BLaER1 (cell line): ENCODE data around the gene JADE2.

Experiments used
- H3K27ac ChIP-seq: shearing (Covaris generic); formaldehyde crosslinking; 2 replicates; pipeline ENCODE4 v1.8.1; 2022
- H3K27me3 ChIP-seq: shearing (Covaris generic); formaldehyde crosslinking; 2 replicates; pipeline ENCODE4 v1.8.1; 2022
- H3K36me3 ChIP-seq: shearing (Covaris generic); formaldehyde crosslinking; 2 replicates; pipeline ENCODE4 v1.8.1; 2022
- H3K4me1 ChIP-seq: shearing (Covaris generic); formaldehyde crosslinking; 2 replicates; pipeline ENCODE4 v1.8.1; 2022
- H3K4me2 ChIP-seq: shearing (Covaris generic); formaldehyde crosslinking; 2 replicates; pipeline ENCODE4 v1.8.1; 2022
- H3K4me3 ChIP-seq: shearing (Covaris generic); formaldehyde crosslinking; 2 replicates; pipeline ENCODE4 v1.8.1; 2022
- H3K9ac ChIP-seq: shearing (Covaris generic); formaldehyde crosslinking; 2 replicates; pipeline ENCODE4 v1.8.1; 2022
- H3K9me3 ChIP-seq: shearing (Covaris generic); formaldehyde crosslinking; 2 replicates; pipeline ENCODE4 v1.8.1; 2022
- H4K20me1 ChIP-seq: shearing (Covaris generic); formaldehyde crosslinking; 2 replicates; pipeline ENCODE4 v1.8.1; 2022
- Cebpa-rat ChIP-seq: shearing (Covaris generic); IDR thresholded peaks from 2 replicates; pipeline ENCODE4 v1.8.1; 2022

JADE2 gene

GRCh38 chr5:134625559-134625958, 100.1 kb downstream of the JADE2 start:
- Histone ChIP-seq H3K4me1 (no peaks in the 10 kb centered on the region), H3K27ac (no peak overlapping the region), H3K36me3 (peaks cover 35% of the 10 kb centered on the region), H3K9ac (no peak overlapping the region), H3K9me3 (no peaks in the 10 kb centered on the region), H3K27me3 (no peaks in the 10 kb centered on the region), H3K4me2 (no peak overlapping the region), H4K20me1 (peaks cover 11% of the 10 kb centered on the region; the same call in 1 of the 2 replicates), H3K4me3 (no peak overlapping the region)
- TF ChIP-seq Cebpa-rat = no peak

- peaks cover 26% of the 10 kb centered on the region for H3K36me3 ChIP-seq
- no peaks in the 10 kb centered on the region for H3K9me3 ChIP-seq
- peaks cover 8% of the 10 kb centered on the region for H3K4me1 ChIP-seq
- TF ChIP-seq Cebpa-rat = no peak
- no peak overlapping the region for H3K4me3 ChIP-seq
- H3K4me2 ChIP-seq = no peak overlapping the region
- H4K20me1 ChIP-seq = peaks cover 11% of the 10 kb centered on the region; the same call in 1 of the 2 replicates
- H3K27me3 ChIP-seq = no peaks in the 10 kb centered on the region
- H3K9ac ChIP-seq = no peak overlapping the region
- no peak overlapping the region for H3K27ac ChIP-seq
These were observed 101.0 kb downstream of the JADE2 start for GRCh38 chr5:134626369-134627014.
